GM23248 (cell line): ENCODE data around the gene CDH7.

Experiments
- EZH2 ChIP-seq: fragments of 200-600 bp; sonication (generic); IDR thresholded peaks from 2 replicates; pipeline ENCODE4 v1.6.1; 2018; ENCODE audit warnings: antibody characterized with exemption, mild to moderate bottlenecking; ENCODE audit not compliant: insufficient read depth, poor library complexity, severe bottlenecking
- EZH2phosphoT487 ChIP-seq: fragments of 200-600 bp; sonication (generic); IDR thresholded peaks from 2 replicates; pipeline ENCODE4 v1.6.1; 2018; ENCODE audit warnings: antibody characterized with exemption, moderate library complexity, mild to moderate bottlenecking, low read depth; ENCODE audit not compliant: insufficient read depth

GRCh38 chr18:65901522-65901921 lies 150.7 kb downstream of the CDH7 start:
- TF ChIP-seq EZH2phosphoT487 (no peak), EZH2 (no peak)
